Activated CD4-positive, alpha-beta T cell treated with anti-CD3 and anti-CD28 coated beads, Interleukin-2, amount 10 ng/mL, durations not matched to agents 7 days and 5 days (primary cell): ENCODE measurements around the gene RBBP8. TPM values are rescaled to one million over a fixed set of nuclear protein-coding genes. Genes with fewer than 3 reads are reported as not detected.

ENCODE experiments used
- CTCF ChIA-PET: fragments of 350-600 bp; sonication (Branson Sonifier 250); formaldehyde crosslinking; loops from one replicate; lab custom pipeline; 2021; ENCODE audit warnings: antibody characterized with exemption; lab: Charles Lee
- POLR2A ChIA-PET: fragments of 350-600 bp; sonication (Branson Sonifier 250); formaldehyde crosslinking; loops from one replicate; lab custom pipeline; 2021; ENCODE audit warnings: antibody characterized with exemption; lab: Charles Lee
- DNase-seq: peaks from one replicate; pipeline ENCODE4 v3.0.0-alpha.2; 2020
- H3K27ac Mint-ChIP-seq: one replicate; pipeline ENCODE4 v1.8.0; 2021; ENCODE audit warnings: mild to moderate bottlenecking, moderate library complexity, mixed read lengths
- H3K27me3 Mint-ChIP-seq: one replicate; pipeline ENCODE4 v1.8.0; 2021; ENCODE audit warnings: mixed read lengths
- H3K36me3 Mint-ChIP-seq: one replicate; pipeline ENCODE4 v1.8.0; 2021; ENCODE audit warnings: low read depth, mixed read lengths
- H3K4me1 Mint-ChIP-seq: one replicate; pipeline ENCODE4 v1.8.0; 2021; ENCODE audit warnings: mixed read lengths
- H3K4me3 Mint-ChIP-seq: one replicate; pipeline ENCODE4 v1.8.0; 2021; ENCODE audit warnings: mild to moderate bottlenecking, moderate library complexity, mixed read lengths
- H3K9me3 Mint-ChIP-seq: one replicate; pipeline ENCODE4 v1.8.0; 2021; ENCODE audit warnings: mixed read lengths
- total RNA-seq, 2 experiments: library from RNA; stranded (reverse); gene quantifications; one replicate each; pipeline ENCODE4 v1.2.3, GENCODE V29; 2021

RBBP8 gene
- total RNA-seq, 2 experiments from 2014 or later = 63.3 to 66.2 TPM

DNA sequence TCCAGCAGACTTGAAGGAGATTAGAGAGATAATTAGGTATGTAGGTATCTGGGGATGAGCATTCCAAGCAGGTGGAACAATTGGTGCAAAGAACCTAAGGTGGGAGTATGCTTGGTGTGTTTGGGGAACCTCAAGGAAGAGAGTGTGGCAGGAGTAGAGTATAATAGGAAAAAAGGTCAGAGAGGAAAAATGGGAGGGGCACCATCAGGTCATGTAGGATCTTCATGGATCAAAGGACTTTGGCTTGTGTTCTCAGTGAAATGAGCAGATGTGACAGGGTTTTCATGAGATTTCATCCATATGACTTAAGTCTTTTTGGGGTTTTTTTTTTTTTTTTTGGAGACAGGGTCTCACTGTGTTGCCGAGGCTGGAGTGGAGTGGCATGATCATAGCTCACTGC lies 47.3 kb downstream of the RBBP8 start:
- no peak overlapping the region for H3K27ac Mint-ChIP-seq
- no peak for DNase-seq
- CTCF ChIA-PET = no interaction called here
- H3K27me3 Mint-ChIP-seq = no peaks in the 10 kb centered on the region
- H3K9me3 Mint-ChIP-seq = no peaks in the 10 kb centered on the region
- no peak overlapping the region for H3K4me3 Mint-ChIP-seq
- POLR2A ChIA-PET = no interaction called here
- peaks cover 27% of the 10 kb centered on the region for H3K36me3 Mint-ChIP-seq
- H3K4me1 Mint-ChIP-seq = peaks cover 11% of the 10 kb centered on the region

DNA sequence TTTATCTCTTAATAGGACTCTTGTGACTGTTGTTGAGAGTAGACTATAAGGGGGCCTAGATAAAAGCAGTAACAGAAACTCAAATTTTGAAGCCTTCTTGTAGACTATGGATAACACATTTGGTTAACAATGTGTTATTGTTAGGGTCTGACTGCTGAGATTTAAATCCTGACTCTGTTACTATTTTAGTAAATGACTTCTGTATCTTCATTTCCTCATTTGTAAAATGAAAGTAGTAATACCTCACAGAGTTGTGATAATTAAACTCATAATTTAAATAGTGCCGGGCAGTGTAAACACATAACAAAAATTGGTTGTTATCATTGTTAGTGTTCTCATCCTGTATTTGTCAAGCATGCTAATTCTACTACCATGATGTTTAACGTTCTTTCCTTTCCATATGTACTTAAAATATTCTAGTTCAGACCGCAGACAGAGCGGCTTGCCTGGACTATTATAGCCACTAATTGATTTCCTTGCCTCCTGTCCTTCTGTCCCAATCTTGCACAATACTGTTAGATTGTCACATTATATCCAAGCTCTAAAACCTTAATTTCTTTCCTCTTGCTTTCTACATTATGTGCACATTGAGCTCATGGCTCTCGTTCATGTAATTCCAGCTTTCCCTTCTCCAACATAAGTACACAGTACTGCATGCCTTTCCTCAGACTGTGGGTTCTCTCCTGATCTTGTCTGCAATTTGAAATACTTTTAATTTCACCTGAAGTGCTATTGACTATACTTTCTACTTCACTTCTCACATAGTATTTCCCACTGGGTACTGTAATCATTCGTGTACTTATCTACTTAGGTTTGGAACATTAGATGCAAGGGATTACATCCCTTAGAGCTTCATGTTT lies 48.4 kb downstream of the RBBP8 start:
- no peak for DNase-seq

DNA sequence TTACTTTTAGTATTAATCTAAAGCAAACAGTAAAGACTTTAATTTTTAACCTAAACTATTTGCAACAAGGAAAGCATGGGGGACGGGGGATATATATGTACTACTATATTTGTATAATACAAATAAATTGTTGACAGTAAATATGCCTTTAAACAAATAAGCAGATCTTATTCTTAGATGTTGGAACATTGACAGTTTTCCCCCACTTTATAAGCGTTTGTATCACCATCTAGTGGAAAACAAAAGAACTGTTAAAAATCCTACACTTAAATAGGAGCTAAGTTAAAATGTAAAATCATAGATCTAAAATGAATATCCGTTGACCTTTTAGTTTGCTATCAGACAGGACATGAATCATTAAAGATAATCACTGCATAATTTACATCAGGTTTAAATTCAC lies 50.0 kb downstream of the RBBP8 start:
- no peaks in the 10 kb centered on the region for H3K27me3 Mint-ChIP-seq
- H3K9me3 Mint-ChIP-seq = no peaks in the 10 kb centered on the region

More for the DNA sequence above, 48.4 kb downstream of the RBBP8 start:
- no peaks in the 10 kb centered on the region for H3K27me3 Mint-ChIP-seq
- no peak overlapping the region for H3K4me3 Mint-ChIP-seq
- H3K36me3 Mint-ChIP-seq = peaks cover 23% of the 10 kb centered on the region
- CTCF ChIA-PET = interaction anchor here (1.0 to 1.3 kb wide), 2 partner anchors 14 to 24 kb away, joined by 3 to 4 read pairs; no protein-coding TSS in a partner anchor
- no peaks in the 10 kb centered on the region for H3K9me3 Mint-ChIP-seq
- peaks cover 10% of the 10 kb centered on the region for H3K4me1 Mint-ChIP-seq
- H3K27ac Mint-ChIP-seq = no peak overlapping the region
- POLR2A ChIA-PET = no interaction called here

DNA sequence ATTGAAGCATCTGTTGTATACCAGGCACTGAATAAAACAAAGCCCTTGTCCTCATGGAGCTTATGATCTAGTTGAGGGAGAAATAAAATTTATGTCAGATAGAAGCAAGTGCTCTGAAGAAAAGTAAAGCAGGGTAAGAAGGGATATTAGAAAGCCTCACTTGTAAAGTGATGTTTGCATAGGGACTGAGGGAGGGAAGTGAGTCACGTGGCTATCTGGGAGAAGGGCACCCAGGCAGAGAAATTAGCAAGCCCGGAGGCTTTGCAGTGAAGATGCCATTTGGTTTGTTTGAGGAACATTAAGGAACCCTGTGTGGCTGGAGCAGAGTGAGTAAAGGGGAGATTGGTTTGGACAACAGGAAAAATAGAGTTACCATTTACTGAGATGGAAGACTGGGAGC lies 52.1 kb downstream of the RBBP8 start:
- H3K4me3 Mint-ChIP-seq = no peak overlapping the region
- no peaks in the 10 kb centered on the region for H3K27me3 Mint-ChIP-seq
- H3K27ac Mint-ChIP-seq = no peak overlapping the region
- peaks cover 26% of the 10 kb centered on the region for H3K36me3 Mint-ChIP-seq
- no peaks in the 10 kb centered on the region for H3K4me1 Mint-ChIP-seq
- no peak for DNase-seq
- CTCF ChIA-PET = no interaction called here
- H3K9me3 Mint-ChIP-seq = no peaks in the 10 kb centered on the region
- POLR2A ChIA-PET = no interaction called here

More for the DNA sequence above, 50.0 kb downstream of the RBBP8 start:
- Mint-ChIP-seq H3K4me3 (no peak overlapping the region), H3K36me3 (peaks cover 23% of the 10 kb centered on the region), H3K4me1 (peaks cover 7% of the 10 kb centered on the region), H3K27ac (no peak overlapping the region)
- POLR2A ChIA-PET = no interaction called here
- CTCF ChIA-PET = interaction anchor here (1.0 to 1.7 kb wide), 6 partner anchors 13 to 185 kb away, joined by 3 to 7 read pairs (median 4); no protein-coding TSS in a partner anchor
- no peak for DNase-seq

GRCh38 chr18:22987547-22988189 lies 54.5 kb downstream of the RBBP8 start:
- H3K36me3 Mint-ChIP-seq = peaks cover 34% of the 10 kb centered on the region
- H3K4me3 Mint-ChIP-seq = no peak overlapping the region
- H3K4me1 Mint-ChIP-seq = no peaks in the 10 kb centered on the region
- ChIA-PET POLR2A (no interaction called here), CTCF (no interaction called here)
- no peaks in the 10 kb centered on the region for H3K9me3 Mint-ChIP-seq
- no peaks in the 10 kb centered on the region for H3K27me3 Mint-ChIP-seq
- no peak for DNase-seq
- no peak overlapping the region for H3K27ac Mint-ChIP-seq

GRCh38 chr18:22988208-22988607 lies 55.1 kb downstream of the RBBP8 start:
- Mint-ChIP-seq H3K4me3 (no peak overlapping the region), H3K27ac (no peak overlapping the region), H3K27me3 (no peaks in the 10 kb centered on the region), H3K4me1 (no peaks in the 10 kb centered on the region), H3K9me3 (no peaks in the 10 kb centered on the region), H3K36me3 (peaks cover 37% of the 10 kb centered on the region)
- POLR2A ChIA-PET = no interaction called here
- CTCF ChIA-PET = interaction anchor here (0.5 kb wide), 1 partner anchor 59 kb away, joined by 3 read pairs; no protein-coding TSS in a partner anchor
- no peak for DNase-seq

DNA sequence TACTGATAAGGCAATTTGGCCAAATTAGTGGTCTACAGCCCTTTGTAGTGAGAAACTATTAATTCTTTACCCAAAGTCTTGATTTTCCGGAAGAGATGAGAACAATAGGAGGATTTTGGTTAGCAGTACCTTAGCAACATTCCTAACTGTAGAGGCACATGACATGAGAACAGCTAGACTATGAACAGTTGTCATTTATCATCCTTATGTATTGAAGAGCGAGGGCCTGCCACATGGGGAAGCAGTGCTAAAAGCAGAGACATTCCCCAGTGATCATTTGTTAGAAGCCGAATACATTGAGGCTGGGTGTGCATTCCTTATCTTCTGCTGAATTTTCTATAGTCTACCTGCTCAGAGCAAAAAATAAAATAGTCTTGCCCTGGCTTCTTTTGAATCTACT lies 65.2 kb downstream of the RBBP8 start:
- Mint-ChIP-seq H3K36me3 (peaks cover 37% of the 10 kb centered on the region), H3K4me3 (no peak overlapping the region), H3K4me1 (peaks cover 6% of the 10 kb centered on the region), H3K27ac (no peak overlapping the region), H3K9me3 (no peaks in the 10 kb centered on the region), H3K27me3 (no peaks in the 10 kb centered on the region)
- POLR2A ChIA-PET = no interaction called here
- CTCF ChIA-PET = no interaction called here
- no peak for DNase-seq

DNA sequence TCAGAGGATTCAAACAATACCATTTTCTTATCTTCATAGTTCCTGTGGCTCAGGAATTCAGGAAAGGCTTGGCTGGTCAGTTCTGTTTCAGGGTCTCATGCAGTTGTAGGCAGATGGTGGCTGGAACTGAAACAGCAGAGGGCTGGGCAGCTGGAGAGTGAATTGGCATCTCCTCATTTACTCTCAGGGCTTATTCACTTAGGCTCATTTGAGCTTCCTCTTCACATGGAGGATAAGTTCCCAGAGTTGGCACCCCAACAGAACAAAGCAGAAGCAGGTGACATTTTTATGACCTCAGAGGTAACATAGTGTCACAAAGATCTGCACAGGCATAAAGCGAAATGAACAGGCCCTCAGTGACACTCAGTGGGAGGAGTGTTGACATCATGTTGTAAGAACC lies 66.1 kb downstream of the RBBP8 start:
- Mint-ChIP-seq H3K36me3 (peaks cover 42% of the 10 kb centered on the region), H3K27ac (no peak overlapping the region), H3K9me3 (no peaks in the 10 kb centered on the region), H3K4me1 (peaks cover 6% of the 10 kb centered on the region), H3K27me3 (no peaks in the 10 kb centered on the region), H3K4me3 (no peak overlapping the region)
- no peak for DNase-seq
- CTCF ChIA-PET = no interaction called here
- POLR2A ChIA-PET = no interaction called here

- no peaks in the 10 kb centered on the region for H3K9me3 Mint-ChIP-seq
- CTCF ChIA-PET = no interaction called here
- H3K4me1 Mint-ChIP-seq = peaks cover 6% of the 10 kb centered on the region
- H3K27ac Mint-ChIP-seq = no peak overlapping the region
- peaks cover 46% of the 10 kb centered on the region for H3K36me3 Mint-ChIP-seq
- no peak for DNase-seq
- H3K27me3 Mint-ChIP-seq = no peaks in the 10 kb centered on the region
- POLR2A ChIA-PET = no interaction called here
- no peak overlapping the region for H3K4me3 Mint-ChIP-seq
Measured at GRCh38 chr18:22999647-23000046, 66.5 kb downstream of the RBBP8 start.

DNA sequence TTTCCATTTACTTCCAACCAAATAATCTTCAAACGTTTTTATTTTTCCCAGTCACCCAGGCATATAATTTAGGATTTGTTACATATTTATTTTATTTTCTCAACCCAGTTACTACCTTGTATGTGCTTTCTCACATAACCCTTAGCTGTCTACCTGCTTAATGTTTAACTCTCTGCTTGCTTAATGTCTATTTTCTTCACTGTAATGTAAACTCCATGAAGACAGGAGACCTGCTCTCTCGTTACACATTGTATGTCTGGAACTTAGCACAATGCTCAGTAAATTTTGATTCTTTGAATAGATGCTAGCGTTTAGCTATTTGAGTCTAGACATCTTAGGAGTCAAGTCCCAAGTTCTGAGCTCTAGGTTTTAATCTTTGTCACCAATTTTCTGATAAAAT lies 70.2 kb downstream of the RBBP8 start:
- CTCF ChIA-PET = interaction anchor here (1.1 to 1.2 kb wide), 2 partner anchors 20 to 496 kb away, joined by 3 to 4 read pairs; no protein-coding TSS in a partner anchor
- POLR2A ChIA-PET = no interaction called here
- H3K4me1 Mint-ChIP-seq = no peaks in the 10 kb centered on the region
- no peaks in the 10 kb centered on the region for H3K9me3 Mint-ChIP-seq
- peaks cover 40% of the 10 kb centered on the region for H3K36me3 Mint-ChIP-seq
- H3K27me3 Mint-ChIP-seq = no peaks in the 10 kb centered on the region
- no peak overlapping the region for H3K27ac Mint-ChIP-seq
- DNase-seq = no peak
- H3K4me3 Mint-ChIP-seq = no peak overlapping the region

DNA sequence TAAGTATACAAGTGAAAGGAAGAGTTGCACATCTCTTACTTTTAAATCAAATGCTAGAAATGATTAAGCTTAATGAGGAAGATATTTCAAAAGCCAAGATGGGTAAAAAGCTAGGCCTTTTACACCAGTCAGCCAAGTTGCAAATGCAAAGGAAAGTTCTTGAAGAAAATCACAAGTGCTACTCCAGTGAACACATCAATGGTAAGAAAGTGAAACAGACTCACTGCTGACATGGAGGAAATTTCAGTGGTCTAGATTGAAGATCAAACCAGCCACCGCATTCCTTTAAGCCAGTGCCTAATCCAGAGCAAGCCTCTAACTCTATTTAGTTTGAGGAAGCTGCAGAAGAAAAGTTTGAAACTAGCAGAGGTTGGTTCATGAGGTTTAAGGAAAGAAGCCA lies 79.1 kb downstream of the RBBP8 start:
- Mint-ChIP-seq H3K4me1 (peaks cover 35% of the 10 kb centered on the region), H3K36me3 (peaks cover 51% of the 10 kb centered on the region), H3K9me3 (no peaks in the 10 kb centered on the region), H3K27ac (peak overlapping the region; percentile 75), H3K27me3 (no peaks in the 10 kb centered on the region), H3K4me3 (no peak overlapping the region)
- DNase-seq = peak; percentile 41
- ChIA-PET POLR2A (no interaction called here), CTCF (interaction anchor here (0.8 kb wide), 1 partner anchor 329 kb away, joined by 3 read pairs; no protein-coding TSS in a partner anchor)

GRCh38 chr18:23020555-23021294 lies 87.6 kb downstream of the RBBP8 start:
- Mint-ChIP-seq H3K4me1 (peaks cover 16% of the 10 kb centered on the region), H3K36me3 (peaks cover 37% of the 10 kb centered on the region), H3K27ac (peak overlapping the region; percentile 90), H3K27me3 (no peaks in the 10 kb centered on the region), H3K4me3 (peak overlapping the region; percentile 68), H3K9me3 (no peaks in the 10 kb centered on the region)
- no peak for DNase-seq
- POLR2A ChIA-PET = no interaction called here
- CTCF ChIA-PET = interaction anchor here (1.0 kb wide), 2 partner anchors 11 to 358 kb away, joined by 4 to 6 read pairs; no protein-coding TSS in a partner anchor
